Endothelial cell of umbilical vein (primary cell): ENCODE measurements around the gene FRY. TPM values are rescaled to one million over a fixed set of nuclear protein-coding genes. Genes with fewer than 3 reads are reported as not detected.

Source experiments
- BruUV-seq: library from RNA; stranded (reverse); fragments of 400-500 nt; replicated peaks from 2 replicates; lab custom pipeline; 2021; lab: Mats Ljungman, UMichigan
- CTCF ChIA-PET: fragments of 300-600, 350-600 bp; sonication (Branson Sonifier 250); formaldehyde crosslinking; loops from one replicate; lab custom pipeline; 2021; ENCODE audit warnings: antibody characterized with exemption, inconsistent platforms; lab: Charles Lee
- POLR2A ChIA-PET: fragments of 300-600, 350-600 bp; sonication (Branson Sonifier 250); formaldehyde crosslinking; loops from one replicate; lab custom pipeline; 2021; ENCODE audit warnings: antibody characterized with exemption, inconsistent platforms; lab: Charles Lee
- DNase-seq: peaks from one replicate; pipeline ENCODE4 v3.0.0-alpha.2; 2011; ENCODE audit warnings: low read depth, low spot score
- FAIRE-seq: peaks from 2 replicates; lab custom pipeline; 2011; peaks lifted over from hg19 to GRCh38; lab: Jason Lieb, UNC
- H2AFZ ChIP-seq: 2 replicates; pipeline ENCODE4 v1.6.0; 2012; ENCODE audit warnings: low read depth, low read length, control low read depth, inconsistent platforms
- H3K27ac ChIP-seq: 2 replicates; pipeline ENCODE4 v1.5.1; 2011; ENCODE audit warnings: low read depth, mild to moderate bottlenecking, control low read depth, low read length, moderate library complexity; ENCODE audit not compliant: insufficient read depth
- H3K27me3 ChIP-seq, 2 experiments: 2 replicates each; pipeline versions ENCODE4 v1.6.0 to v1.6.1; 2011; ENCODE audit warnings: low read length in 2 of 2, mixed read lengths in 1 of 2; ENCODE audit not compliant: control insufficient read depth in 2 of 2, insufficient read depth in 2 of 2
- H3K36me3 ChIP-seq, 2 experiments: 2 replicates in 1 of 2; 3 replicates in 1 of 2; pipeline ENCODE4 v1.5.1; 2011; ENCODE audit warnings: low read length in 2 of 2, mild to moderate bottlenecking in 1 of 2, moderate library complexity in 1 of 2; ENCODE audit not compliant: control insufficient read depth in 2 of 2, insufficient read depth in 2 of 2; ENCODE audit errors: extremely low read depth in 1 of 2
- H3K4me1 ChIP-seq: 3 replicates; pipeline ENCODE4 v1.5.1; 2011; ENCODE audit warnings: mild to moderate bottlenecking, low read length; ENCODE audit not compliant: control insufficient read depth, insufficient read depth; ENCODE audit errors: extremely low read depth
- H3K4me2 ChIP-seq: 2 replicates; pipeline ENCODE4 v1.6.1; 2011; ENCODE audit warnings: low read length, control low read depth, mixed read lengths; ENCODE audit not compliant: insufficient read depth
- H3K4me3 ChIP-seq, 3 experiments: fragments of 200-600 bp in 1 of 3; sonication (generic), shearing (Covaris generic) in 1 of 3; replicated peaks in 1 of 3; 2 replicates each; pipeline ENCODE4 v1.5.1; 2011 to 2016; ENCODE audit warnings: control low read depth in 3 of 3, low read length in 3 of 3, mild to moderate bottlenecking in 2 of 3, inconsistent platforms in 1 of 3, low read depth in 1 of 3, moderate library complexity in 1 of 3; ENCODE audit not compliant: insufficient read depth in 1 of 3
- H3K79me2 ChIP-seq: 2 replicates; pipeline ENCODE4 v1.6.0; 2012; ENCODE audit warnings: low read length, inconsistent platforms; ENCODE audit not compliant: control insufficient read depth, insufficient read depth
- H3K9ac ChIP-seq: replicated peaks from 2 replicates; pipeline ENCODE3; 2011; ENCODE audit warnings: low read length, control low read depth; ENCODE audit not compliant: insufficient read depth; ENCODE audit errors: extremely low read depth
- H3K9me1 ChIP-seq: replicated peaks from 3 replicates; pipeline ENCODE4 v1.6.0; 2011; ENCODE audit warnings: mild to moderate bottlenecking, low read length; ENCODE audit not compliant: control insufficient read depth, insufficient read depth; ENCODE audit errors: extremely low read depth
- H3K9me3 ChIP-seq: replicated peaks from 2 replicates; pipeline ENCODE4 v1.5.1; 2012; ENCODE audit warnings: low read length, inconsistent platforms; ENCODE audit not compliant: control insufficient read depth, insufficient read depth
- H4K20me1 ChIP-seq: replicated peaks from 2 replicates; pipeline ENCODE3; 2011; ENCODE audit warnings: mild to moderate bottlenecking, low read length; ENCODE audit not compliant: control insufficient read depth, insufficient read depth; ENCODE audit errors: extremely low read depth
- CTCF ChIP-seq, 2 donors: IDR thresholded peaks; 1 replicate in 1 of 2; 2 replicates in 1 of 2; pipeline ENCODE4 v1.5.1; 2011; ENCODE audit warnings: low read length in 2 of 2, mild to moderate bottlenecking in 2 of 2, moderate library complexity in 2 of 2, control low read depth in 1 of 2, inconsistent platforms in 1 of 2, low read depth in 1 of 2; ENCODE audit not compliant: insufficient read depth in 1 of 2; ENCODE audit errors: extremely low read depth in 1 of 2
- EZH2 ChIP-seq: IDR thresholded peaks from 2 replicates; pipeline ENCODE4 v1.6.1; 2012; ENCODE audit warnings: borderline replicate concordance, low read depth, mild to moderate bottlenecking, moderate library complexity, low read length, inconsistent platforms; ENCODE audit not compliant: severe bottlenecking
- FOS ChIP-seq: IDR thresholded peaks from 2 replicates; pipeline ENCODE4 v1.6.1; 2011; ENCODE audit warnings: mild to moderate bottlenecking, low read length, moderate library complexity, borderline replicate concordance; ENCODE audit not compliant: insufficient read depth
- GATA2 ChIP-seq: IDR thresholded peaks from 2 replicates; pipeline ENCODE4 v1.7.0; 2011; ENCODE audit warnings: low read depth, mild to moderate bottlenecking, moderate library complexity, mixed read lengths, low read length; ENCODE audit not compliant: insufficient read length, insufficient read depth
- JUN ChIP-seq: IDR thresholded peaks from 2 replicates; pipeline ENCODE4 v1.6.1; 2011; ENCODE audit warnings: borderline replicate concordance, low read depth; ENCODE audit not compliant: insufficient read length, insufficient read depth
- MAX ChIP-seq: IDR thresholded peaks from 2 replicates; pipeline ENCODE4 v1.6.1; 2011; ENCODE audit not compliant: insufficient read depth, insufficient read length
- MYC ChIP-seq: IDR thresholded peaks from one replicate; pipeline ENCODE4 v1.6.1; 2011; ENCODE audit warnings: mild to moderate bottlenecking, low read depth, low read length
- POLR2A ChIP-seq: IDR thresholded peaks from 2 replicates; pipeline ENCODE4 v1.6.1; 2012; ENCODE audit warnings: low read depth, mild to moderate bottlenecking, control low read depth, low read length
- POLR2AphosphoS5 ChIP-seq: IDR thresholded peaks from 2 replicates; pipeline ENCODE4 v1.6.1; 2012; ENCODE audit warnings: low read depth, mild to moderate bottlenecking, control low read depth, low read length, moderate library complexity; ENCODE audit not compliant: insufficient read depth
- dilution Hi-C: fragments of 300-500 bp; cut with MboI; formaldehyde crosslinking; loops from one replicate; pipeline ENCODE4 v1.15.0; 2019; ENCODE audit warnings: low sequenced_read_pairs; ENCODE audit not compliant: extremely low pct_ligation_motif_present
- intact Hi-C: fragments of 100-400 bp; cut with micrococcal nuclease; formaldehyde crosslinking; loops from one replicate; pipeline ENCODE4 v1.10.0; 2022
- polyA plus RNA-seq, 4 experiments: library from polyadenylated mRNA; depleted of rRNA in 3 of 4; stranded (reverse) in 3 of 4; unstranded in 1 of 4; fragments of >200 nt; gene quantifications; 2 replicates each; pipeline versions ENCODE4 v1.2.1 to v1.2.3, GENCODE V29; 2011 to 2012; ENCODE audit warnings: missing spikeins in 1 of 4
- total RNA-seq: library from RNA; stranded (reverse); gene quantifications from 2 replicates; pipeline ENCODE4 v1.2.3, GENCODE V29; 2021

Gene FRY
- total and polyA plus RNA-seq, 2 donors (not counting 3 experiments of a cell fraction or from before 2014, with no cell fraction given): 57.3 to 75.8 TPM

- dilution Hi-C loops: no loop called here
- H3K79me2 ChIP-seq: no peaks in the 10 kb centered on the region
Observed at GRCh38 chr13:32175307-32175706, 143.7 kb downstream of the FRY start.

More at GRCh38 chr13:32175307-32175706, 143.7 kb downstream of the FRY start:
- no peaks in the 10 kb centered on the region for H3K36me3 ChIP-seq
- TF ChIP-seq FOS (no peak), GATA2 (no peak), CTCF (IDR thresholded peaks at IDR 0.05; ENCODE audit: extremely low read depth in 1 of 2, insufficient read depth in 1 of 2, low read depth in 1 of 2, low read length in 2 of 2) (no peak), EZH2 (no peak), JUN (no peak), POLR2A (no peak), MAX (no peak), POLR2AphosphoS5 (no peak), MYC (no peak)
- H3K9ac ChIP-seq: no peak overlapping the region
- H2AFZ ChIP-seq: peak overlapping the region; percentile 3
- no peak overlapping the region for H3K4me2 ChIP-seq
- no peaks in the 10 kb centered on the region for H3K4me1 ChIP-seq
- ChIA-PET POLR2A (no interaction called here), CTCF (interaction anchor here (1.0 to 5.0 kb wide), 3 partner anchors 10 to 21 kb away, joined by 3 to 23 read pairs (median 4); no protein-coding TSS in a partner anchor)
- DNase-seq: no peak
- no peaks in the 10 kb centered on the region for H3K9me1 ChIP-seq
- H3K4me3 ChIP-seq: no peak overlapping the region
- H3K27me3 ChIP-seq: no peaks in the 10 kb centered on the region
- no peak overlapping the region for H3K27ac ChIP-seq
- H4K20me1 ChIP-seq: no peaks in the 10 kb centered on the region
- H3K9me3 ChIP-seq: no peaks in the 10 kb centered on the region
- no TSS peak for BruUV-seq
- no peak for FAIRE-seq
- intact Hi-C loops: no loop called here
